ENCODE measurements around the gene SPATA1. TPM values are rescaled to one million over a fixed set of nuclear protein-coding genes. Genes with fewer than 3 reads are reported as not detected.
"Not testable (repeated sequence)": the region's sequence is repeated elsewhere in the genome, so short reads cannot be mapped to it uniquely, and the experiment has no call there.

SPATA1 gene
- total RNA-seq, 4 donors from 2014 or later: 0.14 to 1.6 TPM; not detected in 2

GRCh38 chr1:84587099-84587498 is 80.9 kb downstream of the SPATA1 start:
- Histone ChIP-seq H3K36me3 (no peaks in the 10 kb centered on the region), H3K4me3 (no peak overlapping the region), H3K4me1 (no peaks in the 10 kb centered on the region), H3K27ac (no peak overlapping the region), H3K27me3 (no peaks in the 10 kb centered on the region), H3K9me3 (no peaks in the 10 kb centered on the region)
- no peak for DNase-seq
- WGBS, 2 donors (ENCODE audit: low coverage in 1 of 2): 43 to 74% methylated on average over 2 to 3 of the region's 3 CpGs
- intact Hi-C loops (cut with DNase I; ENCODE audit: low total_unique reads): no loop called here
- in situ Hi-C loops (cut with MboI; ENCODE audit: low pct_ligation_motif_present in 1 of 4, low pct_unique_long_range_greater_than_20kb in 1 of 4, low sequenced_read_pairs in 3 of 4): no loop called here
- no peak for TF ChIP-seq CTCF (IDR thresholded peaks at IDR 0.05)
- no peak for TF ChIP-seq POLR2AphosphoS5 (IDR thresholded peaks at IDR 0.05)

GRCh38 chr1:84594959-84595358 is 88.8 kb downstream of the SPATA1 start:
- H3K4me3 ChIP-seq; H3K27me3 ChIP-seq; DNase-seq; H3K27ac ChIP-seq; intact Hi-C loops (cut with DNase I; ENCODE audit: low total_unique reads); H3K9me3 ChIP-seq; in situ Hi-C loops (cut with MboI; ENCODE audit: low pct_ligation_motif_present in 1 of 4, low pct_unique_long_range_greater_than_20kb in 1 of 4, low sequenced_read_pairs in 3 of 4); H3K36me3 ChIP-seq; H3K4me1 ChIP-seq: not testable (repeated sequence)
- 94 to 98% methylated on average over 2 of the region's 2 CpGs for WGBS, 2 donors (ENCODE audit: low coverage in 1 of 2)

- H3K4me3 ChIP-seq: no peak overlapping the region
- H3K36me3 ChIP-seq: no peaks in the 10 kb centered on the region
- H3K9me3 ChIP-seq: no peaks in the 10 kb centered on the region
- intact Hi-C loops (cut with DNase I; ENCODE audit: low total_unique reads) (no loop called here), in situ Hi-C loops (cut with MboI; ENCODE audit: low pct_ligation_motif_present in 1 of 4, low pct_unique_long_range_greater_than_20kb in 1 of 4, low sequenced_read_pairs in 3 of 4) (no loop called here)
- no peaks in the 10 kb centered on the region for H3K27me3 ChIP-seq
- H3K27ac ChIP-seq: no peak overlapping the region
- peaks cover 0 to 5% (median 0%) of the 10 kb centered on the region in 4 donors for H3K4me1 ChIP-seq
- WGBS, 2 donors (ENCODE audit: low coverage in 1 of 2): 89 to 100% methylated on average over 1 of the region's 1 CpG
- TF ChIP-seq CTCF (IDR thresholded peaks at IDR 0.05) (no peak), EP300 (IDR thresholded peaks at IDR 0.05; ENCODE audit: low read depth) (no peak), POLR2A (IDR thresholded peaks at IDR 0.05) (no peak), POLR2AphosphoS5 (IDR thresholded peaks at IDR 0.05) (no peak)
- DNase-seq: no peak
Observed at GRCh38 chr1:84597011-84597410, 90.8 kb downstream of the SPATA1 start.

GRCh38 chr1:84598418-84598817 is 92.2 kb downstream of the SPATA1 start:
- Histone ChIP-seq H3K36me3 (no peaks in the 10 kb centered on the region), H3K4me3 (no peak overlapping the region), H3K4me1 (peaks cover 0 to 7% (median 0%) of the 10 kb centered on the region in 4 donors), H3K9me3 (no peaks in the 10 kb centered on the region), H3K27me3 (no peaks in the 10 kb centered on the region), H3K27ac (peak overlapping the region in 1 of 4 donors; percentile 6)
- 68 to 70% methylated on average over 3 of the region's 3 CpGs for WGBS, 2 donors (ENCODE audit: low coverage in 1 of 2)
- intact Hi-C loops (cut with DNase I; ENCODE audit: low total_unique reads): no loop called here
- TF ChIP-seq CTCF (IDR thresholded peaks at IDR 0.05) (no peak), EP300 (IDR thresholded peaks at IDR 0.05; ENCODE audit: low read depth) (no peak), POLR2A (IDR thresholded peaks at IDR 0.05) (no peak), POLR2AphosphoS5 (IDR thresholded peaks at IDR 0.05) (peak in 1 of 3 donors; percentile 29)
- DNase-seq: no peak
- in situ Hi-C loops (cut with MboI; ENCODE audit: low pct_ligation_motif_present in 1 of 4, low pct_unique_long_range_greater_than_20kb in 1 of 4, low sequenced_read_pairs in 3 of 4): no loop called here
